ENCODE data around the gene FXR2.

GRCh38 chr17:7563115-7563869 lies 51.4 kb downstream of the FXR2 start:
- TF ChIP-seq CTCF (conservative IDR thresholded peaks at IDR 0.05 in 1 of 2, IDR thresholded peaks at IDR 0.05 in 1 of 2; ENCODE audit: extremely low read depth in 1 of 2, insufficient read depth in 1 of 2, low read depth in 1 of 2, low read length in 2 of 2) (no peak), EZH2 (IDR thresholded peaks at IDR 0.05; ENCODE audit: borderline replicate concordance, low read length) (no peak)

Measured in mammary epithelial cell (primary cell).